NCI-H2196 treated with DMSO at 0.1 percent for 48 hours (cell line): ENCODE results near the gene C2orf81.
"Not testable (repeated sequence)": the region's sequence is repeated elsewhere in the genome, so short reads cannot be mapped to it uniquely, and the experiment has no call there.

Experiments
- DNase-seq: peaks from one replicate; lab custom pipeline; 2025; ENCODE audit not compliant: unreplicated experiment; lab: John Stamatoyannopoulos, UW

The C2orf81 gene

GRCh38 chr2:74421221-74421870 lies at the start of gene C2orf81, which contains the start of gene WDR54:
Gene C2orf81, minus strand, starts transcription at chr2:74421619. Its CDS starts 59 bp downstream, at chr2:74421560.
Gene WDR54, plus strand, starts transcription at chr2:74421730. Its CDS starts 424 bp downstream, at chr2:74422154.
- DNase-seq, result peak; percentile 65

GRCh38 chr2:74470742-74471141 lies 49.3 kb upstream of the C2orf81 start:
- not testable (repeated sequence) for DNase-seq

- DNase-seq, result no peak
Observed at GRCh38 chr2:74464406-74464805, 43.0 kb upstream of the C2orf81 start.

GRCh38 chr2:74462786-74463105 lies 41.3 kb upstream of the C2orf81 start:
- no peak for DNase-seq

GRCh38 chr2:74462054-74462785 lies 40.8 kb upstream of the C2orf81 start:
- no peak for DNase-seq

GRCh38 chr2:74461187-74462053 lies 40.0 kb upstream of the C2orf81 start:
- DNase-seq, result no peak

- DNase-seq, result not testable (repeated sequence)
Observed at GRCh38 chr2:74460187-74460586, 38.8 kb upstream of the C2orf81 start.

GRCh38 chr2:74459503-74460118 lies 38.2 kb upstream of the C2orf81 start:
- not testable (repeated sequence) for DNase-seq

GRCh38 chr2:74458938-74459363 lies 37.5 kb upstream of the C2orf81 start:
- DNase-seq, result no peak

GRCh38 chr2:74458132-74458937 lies 36.9 kb upstream of the C2orf81 start, which contains the start of gene WBP1:
Gene WBP1, plus strand, starts transcription at chr2:74458438. Its CDS starts 165 bp downstream, at chr2:74458603.
- peak; percentile 88 for DNase-seq

- DNase-seq, result peak; percentile 45
Observed at GRCh38 chr2:74457549-74458131, 36.2 kb upstream of the C2orf81 start.

GRCh38 chr2:74457129-74457548 lies 35.7 kb upstream of the C2orf81 start:
- peak; percentile 21 for DNase-seq

- DNase-seq, result peak; percentile 69
Observed at GRCh38 chr2:74454654-74455511, 33.5 kb upstream of the C2orf81 start, which contains the start of gene INO80B. Gene INO80B, plus strand, starts transcription at chr2:74455087. Its CDS starts 30 bp downstream, at chr2:74455117.

GRCh38 chr2:74450570-74451190 lies 29.3 kb upstream of the C2orf81 start:
- no peak for DNase-seq

GRCh38 chr2:74448771-74449170 lies 27.4 kb upstream of the C2orf81 start:
- no peak for DNase-seq

- DNase-seq, result no peak
Observed at GRCh38 chr2:74447230-74447999, 26.0 kb upstream of the C2orf81 start.

- no peak for DNase-seq
Observed at GRCh38 chr2:74444498-74445318, 23.3 kb upstream of the C2orf81 start.
